Right lobe of liver (tissue), 4 donors: ENCODE results near the gene HDAC11.

Experiments used
- POLR2A ChIP-seq: fragments of 450-650 bp; IDR thresholded peaks from one replicate; pipeline ENCODE4 v1.6.1; 2017; ENCODE audit warnings: antibody characterized with exemption, mild to moderate bottlenecking
- TF ChIP-seq, protein P1 (sequence below), 4 donors: fragments of 200-600 bp in 3 of 4; fragments of 450-650 bp in 1 of 4; IDR thresholded peaks; one replicate each; pipeline versions ENCODE4 v1.5.1 to v1.8.0; 2016 to 2022; ENCODE audit warnings: antibody characterized with exemption in 4 of 4, mild to moderate bottlenecking in 2 of 4
- donor health status: DM: no; HTN: no; CAD: no.
- donor health status: DM: no; HTN: no; CAD: no.
- donor health status: DM: no; HTN: yes; CAD: no.

DNA sequence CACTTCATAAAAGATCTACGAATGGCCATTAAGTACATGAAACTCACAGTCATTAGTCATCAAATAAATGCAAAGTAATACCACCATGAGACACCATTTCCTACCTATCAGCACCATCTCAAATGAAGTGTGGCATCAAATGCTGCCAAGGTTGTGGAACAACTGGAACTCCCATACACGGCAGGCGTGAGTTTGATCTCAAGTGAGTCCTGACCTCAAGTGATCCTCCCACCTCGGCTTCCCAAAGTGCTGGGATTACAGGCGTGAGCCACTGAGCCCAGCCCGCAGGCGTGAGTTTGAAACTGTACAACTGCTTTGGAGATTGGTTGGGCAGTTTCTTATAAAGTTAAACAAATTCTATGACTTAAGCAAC is 28.8 kb upstream of the HDAC11 start:
- TF ChIP-seq, protein P1, sequence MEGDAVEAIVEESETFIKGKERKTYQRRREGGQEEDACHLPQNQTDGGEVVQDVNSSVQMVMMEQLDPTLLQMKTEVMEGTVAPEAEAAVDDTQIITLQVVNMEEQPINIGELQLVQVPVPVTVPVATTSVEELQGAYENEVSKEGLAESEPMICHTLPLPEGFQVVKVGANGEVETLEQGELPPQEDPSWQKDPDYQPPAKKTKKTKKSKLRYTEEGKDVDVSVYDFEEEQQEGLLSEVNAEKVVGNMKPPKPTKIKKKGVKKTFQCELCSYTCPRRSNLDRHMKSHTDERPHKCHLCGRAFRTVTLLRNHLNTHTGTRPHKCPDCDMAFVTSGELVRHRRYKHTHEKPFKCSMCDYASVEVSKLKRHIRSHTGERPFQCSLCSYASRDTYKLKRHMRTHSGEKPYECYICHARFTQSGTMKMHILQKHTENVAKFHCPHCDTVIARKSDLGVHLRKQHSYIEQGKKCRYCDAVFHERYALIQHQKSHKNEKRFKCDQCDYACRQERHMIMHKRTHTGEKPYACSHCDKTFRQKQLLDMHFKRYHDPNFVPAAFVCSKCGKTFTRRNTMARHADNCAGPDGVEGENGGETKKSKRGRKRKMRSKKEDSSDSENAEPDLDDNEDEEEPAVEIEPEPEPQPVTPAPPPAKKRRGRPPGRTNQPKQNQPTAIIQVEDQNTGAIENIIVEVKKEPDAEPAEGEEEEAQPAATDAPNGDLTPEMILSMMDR (IDR thresholded peaks at IDR 0.05), result no peak
- no peak for TF ChIP-seq POLR2A
